Cardiac septum (tissue), 1 donor: Measurements from ENCODE around the gene CCDC127. TPM values are rescaled to one million over a fixed set of nuclear protein-coding genes. Genes with fewer than 3 reads are reported as not detected.
"Not testable (repeated sequence)": the region's sequence is repeated elsewhere in the genome, so short reads cannot be mapped to it uniquely, and the experiment has no call there.

Experiments
- DNase-seq: peaks from one replicate; pipeline ENCODE4 v3.0.0-alpha.2; 2020; ENCODE audit warnings: low spot score
- intact Hi-C: fragments of 100-400 bp; cut with DNase I; formaldehyde crosslinking; loops from one replicate; pipeline ENCODE4 v1.14.0; 2022
- long read RNA-seq: library from polyadenylated mRNA; unstranded; transcript quantifications from one replicate; pipeline ENCODE4 v2.0.0, GENCODE V29; 2021
- total RNA-seq: library from RNA; stranded (reverse); fragmentation: NEBNext Ultra II Directional; extraction: Animal tissue kit (Norgen Biotek cat#: 25700); gene quantifications from one replicate; pipeline ENCODE4 v1.2.1, GENCODE V29; 2021
- donor health status: DM: no; HTN: no; CAD: no.

The CCDC127 gene
- total RNA-seq, result 9.6 TPM
- long read RNA-seq, full-length matches to known transcripts, result 27 of 28 reads
- long read RNA-seq, partial matches to known transcripts, result 0 of 28 reads
- long read RNA-seq, other reads (novel, unspliced or antisense), result 1 of 28 reads

- peak; percentile 97 for DNase-seq
- intact Hi-C loops, result loop anchor here (2.0 kb wide), 2 partner anchors 29 to 53 kb away; partner anchors contain the start of gene PDCD6
These were observed at the start of gene CCDC127, which contains the start of gene SDHA for GRCh38 chr5:217494-218456. Gene CCDC127, minus strand, starts transcription at chr5:218153. Its CDS starts 1,304 bp downstream, at chr5:216849. Gene SDHA, plus strand, starts transcription at chr5:218320. Its CDS starts 36 bp downstream, at chr5:218356.

DNA sequence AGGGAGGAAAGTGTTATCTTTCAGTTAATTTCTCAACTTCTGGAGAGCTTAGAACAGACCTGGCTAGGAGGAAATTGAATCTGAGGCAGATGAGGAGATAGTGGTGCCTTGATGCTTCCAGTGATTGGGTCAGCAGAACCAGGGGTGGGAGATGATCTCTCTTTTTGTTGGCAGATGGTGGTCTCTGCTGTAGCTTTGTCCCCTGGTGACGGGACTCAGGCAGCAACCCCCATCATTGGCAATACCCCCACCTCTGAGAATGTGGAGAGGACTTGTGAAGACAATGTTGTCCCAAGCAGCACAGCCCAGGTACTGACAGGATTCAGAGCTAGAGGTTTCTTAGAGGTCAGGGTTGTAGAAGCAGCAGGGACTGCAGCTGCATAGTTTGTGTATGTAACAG, 49.8 kb upstream of the CCDC127 start:
- intact Hi-C loops, result no loop called here
- DNase-seq, result no peak

GRCh38 chr5:266311-267026, 48.5 kb upstream of the CCDC127 start:
- DNase-seq, intact Hi-C loops: not testable (repeated sequence)

GRCh38 chr5:264338-264737, 46.4 kb upstream of the CCDC127 start:
- intact Hi-C loops, result no loop called here
- DNase-seq, result no peak

- intact Hi-C loops, DNase-seq: not testable (repeated sequence)
These were observed 45.5 kb upstream of the CCDC127 start for GRCh38 chr5:263275-263974.

GRCh38 chr5:257148-257547, 39.2 kb upstream of the CCDC127 start:
- intact Hi-C loops, result no loop called here
- DNase-seq, result no peak

GRCh38 chr5:256347-256746, 38.4 kb upstream of the CCDC127 start:
- intact Hi-C loops, DNase-seq: not testable (repeated sequence)

GRCh38 chr5:255116-255515, 37.2 kb upstream of the CCDC127 start:
- DNase-seq, intact Hi-C loops: not testable (repeated sequence)

DNA sequence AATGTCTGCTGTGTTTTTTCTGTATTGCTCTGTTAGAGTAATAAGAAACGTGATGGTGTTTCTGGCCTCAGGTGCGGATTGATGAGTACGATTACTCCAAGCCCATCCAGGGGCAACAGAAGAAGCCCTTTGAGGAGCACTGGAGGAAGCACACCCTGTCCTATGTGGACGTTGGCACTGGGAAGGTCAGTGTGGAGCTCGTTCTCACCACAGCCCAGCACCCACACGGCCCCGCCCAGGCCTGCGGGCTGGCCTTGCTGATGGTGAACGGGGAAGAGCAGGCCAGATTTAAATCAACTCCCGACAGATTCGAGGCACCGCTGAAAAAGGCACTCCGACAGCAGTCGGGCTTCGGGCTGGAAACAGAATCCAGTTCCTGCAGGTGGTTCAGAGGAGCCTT, 36.4 kb upstream of the CCDC127 start:
- intact Hi-C loops, DNase-seq: not testable (repeated sequence)

DNA sequence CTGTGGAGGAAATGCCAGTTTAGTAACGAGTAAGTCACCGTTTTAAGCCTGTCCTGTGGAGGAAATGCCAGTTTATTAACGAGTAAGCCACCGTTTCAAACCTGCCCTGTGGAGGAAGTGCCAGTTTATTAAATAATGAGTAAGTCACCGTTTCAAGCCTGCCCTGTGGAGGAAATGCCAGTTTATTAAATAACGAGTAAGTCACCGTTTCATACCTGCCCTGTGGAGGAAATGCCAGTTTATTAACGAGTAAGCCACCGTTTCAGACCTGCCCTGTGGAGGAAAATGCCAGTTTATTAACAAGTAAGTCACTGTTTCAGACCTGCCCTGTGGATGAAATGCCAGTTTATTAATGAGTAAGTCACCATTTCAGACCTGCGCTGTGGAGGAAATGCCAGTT, 34.6 kb upstream of the CCDC127 start:
- DNase-seq, result no peak
- intact Hi-C loops, result no loop called here

GRCh38 chr5:251975-252374, 34.0 kb upstream of the CCDC127 start:
- DNase-seq, intact Hi-C loops: not testable (repeated sequence)

- intact Hi-C loops, DNase-seq: not testable (repeated sequence)
These were observed 33.6 kb upstream of the CCDC127 start for GRCh38 chr5:251538-251937.

- DNase-seq, intact Hi-C loops: not testable (repeated sequence)
These were observed 33.1 kb upstream of the CCDC127 start for GRCh38 chr5:251016-251415.

GRCh38 chr5:250396-250795, 32.4 kb upstream of the CCDC127 start:
- DNase-seq, intact Hi-C loops: not testable (repeated sequence)

DNA sequence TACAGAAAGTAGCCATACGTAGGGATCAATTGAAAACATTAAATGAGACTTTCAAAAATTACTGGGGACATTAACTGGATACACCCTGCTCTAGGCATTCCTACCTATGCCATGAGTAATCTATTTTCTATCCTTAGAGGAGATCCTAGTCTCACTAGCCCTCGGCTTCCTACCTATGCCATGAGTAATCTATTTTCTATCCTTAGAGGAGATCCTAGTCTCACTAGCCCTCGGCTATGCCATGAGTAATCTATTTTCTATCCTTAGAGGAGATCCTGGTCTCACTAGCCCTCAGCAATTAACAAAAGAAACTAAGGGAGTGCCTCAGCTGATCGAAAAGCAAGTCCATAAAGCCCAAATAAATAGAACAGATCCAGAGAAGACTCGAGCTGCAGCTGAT, 27.8 kb upstream of the CCDC127 start:
- intact Hi-C loops, DNase-seq: not testable (repeated sequence)

GRCh38 chr5:243683-244367, 25.9 kb upstream of the CCDC127 start:
- intact Hi-C loops, DNase-seq: not testable (repeated sequence)

GRCh38 chr5:241045-241669, 23.2 kb upstream of the CCDC127 start:
- intact Hi-C loops, DNase-seq: not testable (repeated sequence)

- DNase-seq, intact Hi-C loops: not testable (repeated sequence)
These were observed 22.6 kb upstream of the CCDC127 start for GRCh38 chr5:240550-240949.
